Prostate gland (tissue), 2 donors: ENCODE results near the gene MAP4.
"Not testable (repeated sequence)": the region's sequence is repeated elsewhere in the genome, so short reads cannot be mapped to it uniquely, and the experiment has no call there.

Source experiments
- CTCF ChIP-seq, 4 experiments: fragments of 200-600 bp in 2 of 4; fragments of 450-650 bp in 2 of 4; sonication (generic) in 2 of 4; IDR thresholded peaks; 1 replicate in 3 of 4; 2 replicates in 1 of 4; pipeline ENCODE4 v1.5.1; 2016 to 2019; ENCODE audit warnings: antibody characterized with exemption in 4 of 4, mild to moderate bottlenecking in 2 of 4, moderate library complexity in 2 of 4
- POLR2A ChIP-seq: fragments of 450-650 bp; IDR thresholded peaks from one replicate; pipeline ENCODE4 v1.6.1; 2016; ENCODE audit warnings: antibody characterized with exemption, mild to moderate bottlenecking
- POLR2AphosphoS5 ChIP-seq: sonication (generic); formaldehyde crosslinking; IDR thresholded peaks from one replicate; pipeline ENCODE4 v1.6.1; 2017; ENCODE audit warnings: antibody characterized with exemption

- TF ChIP-seq CTCF (IDR thresholded peaks at IDR 0.05); POLR2AphosphoS5; POLR2A: not testable (repeated sequence)
These were observed 128.2 kb downstream of the MAP4 start for GRCh38 chr3:47887991-47888390.
